Body of pancreas (tissue), 4 donors: ENCODE measurements around the gene STRADB.

Experiments
- POLR2A ChIP-seq, 3 donors: fragments of 450-650 bp; IDR thresholded peaks; one replicate each; pipeline ENCODE4 v1.6.1; 2016; ENCODE audit warnings: antibody characterized with exemption in 3 of 3, mild to moderate bottlenecking in 2 of 3
- TF ChIP-seq, protein P1 (sequence below), 7 experiments: fragments of 450-650 bp in 4 of 7; fragments of 200-600 bp in 3 of 7; sonication (generic) in 3 of 7; IDR thresholded peaks; one replicate each; pipeline ENCODE4 v1.5.1; 2016 to 2019; ENCODE audit warnings: antibody characterized with exemption in 7 of 7

DNA sequence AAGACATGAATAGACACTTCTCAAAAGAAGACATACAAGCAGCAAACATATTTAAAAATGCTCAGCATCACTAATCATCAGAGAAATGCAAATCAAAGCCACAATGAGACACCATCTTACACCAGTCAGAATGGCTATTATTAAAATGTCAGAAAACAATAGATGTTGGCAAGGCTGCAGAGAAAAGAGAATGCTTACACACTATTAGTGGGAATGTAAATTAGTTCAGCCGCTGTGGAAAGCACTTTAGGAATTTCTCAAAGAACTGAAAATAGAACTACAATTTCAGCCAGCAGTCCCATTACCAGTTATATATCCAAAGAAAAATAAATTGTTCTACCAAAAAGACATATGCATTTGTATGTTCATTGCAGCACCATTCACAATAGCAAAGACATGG lies 61.7 kb downstream of the STRADB start:
- TF ChIP-seq, protein P1, sequence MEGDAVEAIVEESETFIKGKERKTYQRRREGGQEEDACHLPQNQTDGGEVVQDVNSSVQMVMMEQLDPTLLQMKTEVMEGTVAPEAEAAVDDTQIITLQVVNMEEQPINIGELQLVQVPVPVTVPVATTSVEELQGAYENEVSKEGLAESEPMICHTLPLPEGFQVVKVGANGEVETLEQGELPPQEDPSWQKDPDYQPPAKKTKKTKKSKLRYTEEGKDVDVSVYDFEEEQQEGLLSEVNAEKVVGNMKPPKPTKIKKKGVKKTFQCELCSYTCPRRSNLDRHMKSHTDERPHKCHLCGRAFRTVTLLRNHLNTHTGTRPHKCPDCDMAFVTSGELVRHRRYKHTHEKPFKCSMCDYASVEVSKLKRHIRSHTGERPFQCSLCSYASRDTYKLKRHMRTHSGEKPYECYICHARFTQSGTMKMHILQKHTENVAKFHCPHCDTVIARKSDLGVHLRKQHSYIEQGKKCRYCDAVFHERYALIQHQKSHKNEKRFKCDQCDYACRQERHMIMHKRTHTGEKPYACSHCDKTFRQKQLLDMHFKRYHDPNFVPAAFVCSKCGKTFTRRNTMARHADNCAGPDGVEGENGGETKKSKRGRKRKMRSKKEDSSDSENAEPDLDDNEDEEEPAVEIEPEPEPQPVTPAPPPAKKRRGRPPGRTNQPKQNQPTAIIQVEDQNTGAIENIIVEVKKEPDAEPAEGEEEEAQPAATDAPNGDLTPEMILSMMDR (IDR thresholded peaks at IDR 0.05), result no peak
- TF ChIP-seq POLR2A (IDR thresholded peaks at IDR 0.05), result no peak
